ENCODE data around the gene FSHR.

DNA sequence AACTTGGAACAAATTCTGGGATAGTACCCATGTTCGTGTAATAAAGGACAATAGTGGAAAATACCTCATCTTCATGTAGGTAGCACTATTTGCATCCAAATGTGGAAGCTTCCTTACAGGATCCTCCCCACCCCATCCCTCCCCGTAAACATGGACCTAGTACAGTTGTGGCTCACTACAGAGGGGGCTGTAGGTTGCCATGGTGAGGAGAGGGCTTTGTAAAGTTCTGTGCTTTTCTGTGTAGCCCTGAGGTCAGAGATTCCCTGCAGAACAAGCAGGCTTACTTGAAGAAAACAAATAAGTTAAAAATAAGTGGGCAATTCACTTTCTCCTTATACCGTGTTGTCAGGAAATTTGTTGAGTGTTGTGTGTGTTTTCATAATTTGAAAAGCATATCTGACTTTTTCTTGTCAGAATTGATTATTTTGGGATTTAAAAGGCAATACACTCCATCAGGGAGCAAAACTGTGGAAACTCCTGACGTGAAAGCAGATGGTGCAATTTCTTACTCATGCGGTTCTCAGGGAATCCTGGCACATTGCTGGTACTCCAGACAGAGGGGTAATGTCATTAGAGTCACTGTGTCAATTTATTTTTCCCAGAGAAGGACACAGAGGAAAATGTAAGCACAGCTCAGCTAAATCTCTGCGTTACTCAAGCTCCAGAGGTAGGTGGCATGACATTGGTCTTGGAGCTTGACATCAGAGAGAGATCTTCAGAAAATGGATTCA, 224.6 kb downstream of the FSHR start:
- TF ChIP-seq, protein P1, sequence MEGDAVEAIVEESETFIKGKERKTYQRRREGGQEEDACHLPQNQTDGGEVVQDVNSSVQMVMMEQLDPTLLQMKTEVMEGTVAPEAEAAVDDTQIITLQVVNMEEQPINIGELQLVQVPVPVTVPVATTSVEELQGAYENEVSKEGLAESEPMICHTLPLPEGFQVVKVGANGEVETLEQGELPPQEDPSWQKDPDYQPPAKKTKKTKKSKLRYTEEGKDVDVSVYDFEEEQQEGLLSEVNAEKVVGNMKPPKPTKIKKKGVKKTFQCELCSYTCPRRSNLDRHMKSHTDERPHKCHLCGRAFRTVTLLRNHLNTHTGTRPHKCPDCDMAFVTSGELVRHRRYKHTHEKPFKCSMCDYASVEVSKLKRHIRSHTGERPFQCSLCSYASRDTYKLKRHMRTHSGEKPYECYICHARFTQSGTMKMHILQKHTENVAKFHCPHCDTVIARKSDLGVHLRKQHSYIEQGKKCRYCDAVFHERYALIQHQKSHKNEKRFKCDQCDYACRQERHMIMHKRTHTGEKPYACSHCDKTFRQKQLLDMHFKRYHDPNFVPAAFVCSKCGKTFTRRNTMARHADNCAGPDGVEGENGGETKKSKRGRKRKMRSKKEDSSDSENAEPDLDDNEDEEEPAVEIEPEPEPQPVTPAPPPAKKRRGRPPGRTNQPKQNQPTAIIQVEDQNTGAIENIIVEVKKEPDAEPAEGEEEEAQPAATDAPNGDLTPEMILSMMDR (IDR thresholded peaks at IDR 0.05), result no peak
- TF ChIP-seq POLR2AphosphoS5 (IDR thresholded peaks at IDR 0.05) (no peak), POLR2A (IDR thresholded peaks at IDR 0.05) (no peak)
